Neural progenitor cell (in vitro differentiated cells): ENCODE results near the gene LCORL. TPM values are rescaled to one million over a fixed set of nuclear protein-coding genes. Genes with fewer than 3 reads are reported as not detected.

ENCODE experiments used
- DNase-seq: peaks from one replicate; pipeline ENCODE4 v3.0.0-alpha.2; 2016; ENCODE audit warnings: low spot score
- H2AFZ ChIP-seq: fragments of 200-600 bp; sonication (generic); replicated peaks from 2 replicates; pipeline ENCODE4 v1.6.1; 2016; ENCODE audit warnings: antibody characterized with exemption
- H3F3A ChIP-seq: fragments of 200-600 bp; sonication (generic); 2 replicates; pipeline ENCODE4 v1.6.1; 2016; ENCODE audit warnings: antibody characterized with exemption, low read depth
- H3K27ac ChIP-seq: fragments of 200-600 bp; sonication (generic); 2 replicates; pipeline ENCODE4 v1.5.1; 2016; ENCODE audit warnings: mild to moderate bottlenecking
- H3K27me3 ChIP-seq: fragments of 200-600 bp; sonication (generic); 2 replicates; pipeline ENCODE4 v1.6.1; 2016; ENCODE audit warnings: mild to moderate bottlenecking, moderate library complexity
- H3K36me3 ChIP-seq: fragments of 200-600 bp; sonication (generic); 2 replicates; pipeline ENCODE4 v1.5.1; 2016
- H3K4me1 ChIP-seq: fragments of 200-600 bp; sonication (generic); 2 replicates; pipeline ENCODE4 v1.6.1; 2016; ENCODE audit warnings: mixed run types
- H3K4me2 ChIP-seq: fragments of 200-600 bp; sonication (generic); 2 replicates; pipeline ENCODE4 v1.6.1; 2016
- H3K4me3 ChIP-seq: fragments of 200-600 bp; sonication (generic); 2 replicates; pipeline ENCODE4 v1.5.1; 2016
- H3K79me2 ChIP-seq: fragments of 200-600 bp; sonication (generic); 2 replicates; pipeline ENCODE4 v1.6.1; 2016; ENCODE audit warnings: low read depth
- H3K9ac ChIP-seq: fragments of 200-600 bp; sonication (generic); 2 replicates; pipeline ENCODE4 v1.6.1; 2016
- H3K9me3 ChIP-seq: fragments of 200-600 bp; sonication (generic); 2 replicates; pipeline ENCODE4 v1.5.1; 2016; ENCODE audit warnings: low read depth
- H4K20me1 ChIP-seq: fragments of 200-600 bp; sonication (generic); 2 replicates; pipeline ENCODE4 v1.6.1; 2016; ENCODE audit warnings: low read depth
- H3K27ac Mint-ChIP-seq: 3 replicates; pipeline ENCODE4 v1.8.0; 2021; ENCODE audit warnings: mixed read lengths
- H3K27me3 Mint-ChIP-seq: 2 replicates; pipeline ENCODE4 v1.8.0; 2022; ENCODE audit warnings: low read depth, mild to moderate bottlenecking, inconsistent platforms, moderate library complexity, mixed read lengths; ENCODE audit not compliant: insufficient read depth
- H3K36me3 Mint-ChIP-seq: 3 replicates; pipeline ENCODE4 v1.8.0; 2021; ENCODE audit warnings: mixed read lengths
- H3K4me1 Mint-ChIP-seq: 3 replicates; pipeline ENCODE4 v1.8.0; 2021; ENCODE audit warnings: mixed read lengths
- H3K4me3 Mint-ChIP-seq: 3 replicates; pipeline ENCODE4 v1.8.0; 2021; ENCODE audit warnings: mild to moderate bottlenecking, moderate library complexity, mixed read lengths
- H3K9me3 Mint-ChIP-seq: 3 replicates; pipeline ENCODE4 v1.8.0; 2020; ENCODE audit warnings: mixed read lengths
- CTCF ChIP-seq: fragments of 200-600 bp; sonication (generic); IDR thresholded peaks from 2 replicates; pipeline ENCODE4 v1.5.1; 2017; ENCODE audit warnings: antibody characterized with exemption, mild to moderate bottlenecking
- EZH2 ChIP-seq: fragments of 200-600 bp; sonication (generic); IDR thresholded peaks from 2 replicates; pipeline ENCODE4 v1.6.1; 2017; ENCODE audit warnings: antibody characterized with exemption, mild to moderate bottlenecking, moderate library complexity
- EZH2phosphoT487 ChIP-seq: fragments of 200-600 bp; sonication (generic); IDR thresholded peaks from 2 replicates; pipeline ENCODE4 v1.6.1; 2017; ENCODE audit warnings: antibody characterized with exemption
- total RNA-seq: library from RNA; depleted of rRNA; stranded (reverse); fragments of >200 nt; gene quantifications from 2 replicates; pipeline ENCODE4 v1.2.3, GENCODE V29; 2015; ENCODE audit warnings: low replicate concordance

Gene LCORL
- total RNA-seq, 1 donor from 2014 or later: 53.6 TPM

DNA sequence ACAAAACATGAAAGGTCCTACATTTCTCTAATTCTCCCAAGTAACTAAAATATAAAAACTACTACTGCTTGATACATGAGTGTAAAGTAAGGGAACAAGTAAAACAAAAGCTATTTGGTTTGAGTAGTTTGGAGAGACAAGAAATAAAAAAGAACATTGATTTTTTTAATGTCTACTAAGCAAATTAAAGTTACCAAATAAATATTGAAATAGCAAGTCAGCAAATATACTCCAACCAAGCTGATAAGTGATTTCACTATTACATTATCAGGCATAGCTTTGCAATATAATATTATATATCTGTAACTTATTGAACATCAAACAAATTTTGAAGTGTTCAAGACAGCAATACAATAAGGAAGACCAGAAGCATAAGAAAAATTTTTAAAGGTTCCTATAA, 60.3 kb downstream of the LCORL start:
- peaks cover 3% of the 10 kb centered on the region for H4K20me1 ChIP-seq
- Mint-ChIP-seq H3K4me3 (no peak overlapping the region), H3K27me3 (no peaks in the 10 kb centered on the region), H3K36me3 (peaks cover 34% of the 10 kb centered on the region), H3K27ac (no peak overlapping the region), H3K4me1 (no peaks in the 10 kb centered on the region), H3K9me3 (no peaks in the 10 kb centered on the region)
- peaks cover 35% of the 10 kb centered on the region for H3K79me2 ChIP-seq
- no peak overlapping the region for H3K4me3 ChIP-seq
- no peak overlapping the region for H3K4me2 ChIP-seq
- no peak overlapping the region for H3K9ac ChIP-seq
- H3K27ac ChIP-seq: no peak overlapping the region
- H3K9me3 ChIP-seq: no peaks in the 10 kb centered on the region
- H3K27me3 ChIP-seq: no peaks in the 10 kb centered on the region
- H3K36me3 ChIP-seq: peaks cover 19% of the 10 kb centered on the region
- DNase-seq: no peak
- no peak overlapping the region for H2AFZ ChIP-seq
- no peak for TF ChIP-seq EZH2phosphoT487
- no peak for TF ChIP-seq EZH2
- TF ChIP-seq CTCF: no peak
- H3F3A ChIP-seq: no peaks in the 10 kb centered on the region
- H3K4me1 ChIP-seq: no peaks in the 10 kb centered on the region

- H3K4me1 Mint-ChIP-seq: no peaks in the 10 kb centered on the region
- H3K9me3 Mint-ChIP-seq: peaks cover 2% of the 10 kb centered on the region
- no peak for TF ChIP-seq CTCF
- TF ChIP-seq EZH2: no peak
- no peak for TF ChIP-seq EZH2phosphoT487
- Histone ChIP-seq H3K27ac (no peak overlapping the region), H3F3A (no peaks in the 10 kb centered on the region), H3K9me3 (no peaks in the 10 kb centered on the region), H4K20me1 (no peaks in the 10 kb centered on the region), H3K4me2 (no peak overlapping the region), H3K4me1 (no peaks in the 10 kb centered on the region), H3K27me3 (no peaks in the 10 kb centered on the region), H3K4me3 (no peak overlapping the region), H3K36me3 (peaks cover 19% of the 10 kb centered on the region), H2AFZ (no peak overlapping the region), H3K79me2 (peaks cover 5% of the 10 kb centered on the region), H3K9ac (no peak overlapping the region)
- H3K27ac Mint-ChIP-seq: no peak overlapping the region
- DNase-seq: no peak
- H3K27me3 Mint-ChIP-seq: no peaks in the 10 kb centered on the region
- peaks cover 58% of the 10 kb centered on the region for H3K36me3 Mint-ChIP-seq
- no peak overlapping the region for H3K4me3 Mint-ChIP-seq
These were observed 63.4 kb downstream of the LCORL start for GRCh38 chr4:17958181-17958580.

DNA sequence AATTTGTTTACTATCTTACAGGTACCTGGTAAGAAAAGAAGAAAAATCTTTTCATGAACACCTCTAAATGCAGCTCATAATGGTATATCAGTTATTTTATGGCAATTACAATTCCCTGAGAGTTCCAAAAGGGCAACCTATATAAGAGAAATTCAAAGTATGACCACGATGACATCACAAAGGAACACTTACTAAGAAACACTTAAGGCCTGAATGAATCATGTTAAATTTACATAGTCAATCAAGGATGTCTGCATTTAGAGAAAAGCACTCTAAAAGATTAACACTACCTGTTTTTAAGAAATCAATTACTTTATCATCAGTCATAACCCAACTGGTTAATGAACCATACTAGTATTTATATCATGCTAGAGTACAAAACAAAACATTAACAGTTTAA, 63.9 kb downstream of the LCORL start:
- no peaks in the 10 kb centered on the region for H3K79me2 ChIP-seq
- no peak for DNase-seq
- H3K4me2 ChIP-seq: no peak overlapping the region
- no peaks in the 10 kb centered on the region for H3K9me3 ChIP-seq
- no peaks in the 10 kb centered on the region for H3K27me3 Mint-ChIP-seq
- peaks cover 61% of the 10 kb centered on the region for H3K36me3 Mint-ChIP-seq
- H3K4me3 Mint-ChIP-seq: no peak overlapping the region
- H4K20me1 ChIP-seq: no peaks in the 10 kb centered on the region
- no peak overlapping the region for H2AFZ ChIP-seq
- no peaks in the 10 kb centered on the region for H3F3A ChIP-seq
- no peak overlapping the region for H3K27ac Mint-ChIP-seq
- H3K27ac ChIP-seq: no peak overlapping the region
- no peak overlapping the region for H3K4me3 ChIP-seq
- TF ChIP-seq EZH2 (no peak), CTCF (no peak), EZH2phosphoT487 (no peak)
- H3K36me3 ChIP-seq: peaks cover 19% of the 10 kb centered on the region
- H3K9ac ChIP-seq: no peak overlapping the region
- H3K4me1 Mint-ChIP-seq: no peaks in the 10 kb centered on the region
- no peaks in the 10 kb centered on the region for H3K27me3 ChIP-seq
- no peaks in the 10 kb centered on the region for H3K4me1 ChIP-seq
- H3K9me3 Mint-ChIP-seq: peaks cover 2% of the 10 kb centered on the region

GRCh38 chr4:17956245-17956644, 65.3 kb downstream of the LCORL start:
- Mint-ChIP-seq H3K4me1 (no peaks in the 10 kb centered on the region), H3K27ac (no peak overlapping the region), H3K36me3 (peaks cover 57% of the 10 kb centered on the region), H3K9me3 (peaks cover 2% of the 10 kb centered on the region), H3K27me3 (no peaks in the 10 kb centered on the region), H3K4me3 (no peak overlapping the region)
- no peaks in the 10 kb centered on the region for H3K27me3 ChIP-seq
- H2AFZ ChIP-seq: no peak overlapping the region
- TF ChIP-seq EZH2phosphoT487 (no peak), EZH2 (no peak), CTCF (no peak)
- peaks cover 3% of the 10 kb centered on the region for H4K20me1 ChIP-seq
- no peaks in the 10 kb centered on the region for H3K9me3 ChIP-seq
- H3K36me3 ChIP-seq: peaks cover 13% of the 10 kb centered on the region
- H3K4me2 ChIP-seq: no peak overlapping the region
- H3K79me2 ChIP-seq: no peaks in the 10 kb centered on the region
- H3K27ac ChIP-seq: no peak overlapping the region
- no peak overlapping the region for H3K4me3 ChIP-seq
- H3F3A ChIP-seq: no peaks in the 10 kb centered on the region
- no peak overlapping the region for H3K9ac ChIP-seq
- H3K4me1 ChIP-seq: no peaks in the 10 kb centered on the region
- DNase-seq: no peak
